ENCODE measurements around the gene KCNMA1.

DNA sequence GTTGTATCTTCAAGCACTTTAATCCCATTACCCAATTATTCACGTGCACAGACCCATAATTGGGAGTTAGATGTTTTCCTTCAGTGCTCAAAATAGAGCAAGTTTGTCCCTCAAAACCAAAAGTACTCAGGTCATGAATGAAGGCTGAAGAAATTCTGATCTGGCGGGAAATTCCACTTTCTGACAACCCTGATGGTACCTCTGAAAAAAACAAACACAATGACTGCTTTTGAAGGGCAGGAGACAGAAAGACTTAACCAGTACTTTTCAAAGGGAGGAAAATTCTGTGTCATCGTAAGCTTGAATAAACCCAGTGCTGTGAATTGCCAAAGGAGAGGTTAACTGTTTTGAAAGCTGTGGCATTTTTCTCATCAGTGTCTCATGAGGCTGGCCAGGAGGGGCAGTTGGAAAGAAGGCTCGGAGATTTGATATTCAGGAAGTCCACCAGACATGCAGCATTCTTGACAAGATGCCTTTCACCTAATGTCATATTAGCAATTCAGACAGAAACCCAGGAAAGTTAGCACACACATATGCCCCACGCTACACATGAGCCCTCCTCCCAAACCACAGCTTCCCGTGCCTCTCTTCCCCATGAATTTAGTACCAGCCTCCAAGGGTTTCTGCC lies 347.0 kb downstream of the KCNMA1 start:
- TF ChIP-seq CTCF (IDR thresholded peaks at IDR 0.05) (no peak), POLR2A (IDR thresholded peaks at IDR 0.05) (no peak)
